Type B pancreatic cell (in vitro differentiated cells): Measurements from ENCODE around the gene GGACT. TPM values are rescaled to one million over a fixed set of nuclear protein-coding genes. Genes with fewer than 3 reads are reported as not detected.

ENCODE experiments used
- DNase-seq: peaks from one replicate; pipeline ENCODE4 v3.0.0; 2021; ENCODE audit warnings: mixed read lengths; ENCODE audit not compliant: unreplicated experiment; ENCODE audit errors: extremely low spot score
- H3K27ac Mint-ChIP-seq: 2 replicates; pipeline ENCODE4 v1.8.0; 2021; ENCODE audit warnings: mild to moderate bottlenecking, mixed read lengths
- H3K27me3 Mint-ChIP-seq: 2 replicates; pipeline ENCODE4 v1.8.0; 2021; ENCODE audit warnings: mixed read lengths
- H3K36me3 Mint-ChIP-seq: 2 replicates; pipeline ENCODE4 v1.8.0; 2021; ENCODE audit warnings: mixed read lengths
- H3K4me1 Mint-ChIP-seq: one replicate; pipeline ENCODE4 v1.8.0; 2021; ENCODE audit warnings: mixed read lengths; ENCODE audit not compliant: unreplicated experiment
- H3K4me3 Mint-ChIP-seq: 2 replicates; pipeline ENCODE4 v1.8.0; 2021; ENCODE audit warnings: mild to moderate bottlenecking, mixed read lengths
- H3K9me3 Mint-ChIP-seq: 2 replicates; pipeline ENCODE4 v1.8.0; 2021; ENCODE audit warnings: mixed read lengths
- total RNA-seq: library from RNA; stranded (reverse); gene quantifications from 2 replicates; pipeline ENCODE4 v1.2.1, GENCODE V29; 2021; ENCODE audit warnings: low replicate concordance
- TF ChIP-seq, protein P1 (sequence below): fragments of 200-600 bp; sonication (generic); conservative IDR thresholded peaks from 2 replicates; pipeline ENCODE4 v1.5.0; 2021; ENCODE audit warnings: antibody characterized with exemption, mild to moderate bottlenecking

The GGACT gene
- total RNA-seq, 1 donor from 2014 or later, result 5.9 TPM

DNA sequence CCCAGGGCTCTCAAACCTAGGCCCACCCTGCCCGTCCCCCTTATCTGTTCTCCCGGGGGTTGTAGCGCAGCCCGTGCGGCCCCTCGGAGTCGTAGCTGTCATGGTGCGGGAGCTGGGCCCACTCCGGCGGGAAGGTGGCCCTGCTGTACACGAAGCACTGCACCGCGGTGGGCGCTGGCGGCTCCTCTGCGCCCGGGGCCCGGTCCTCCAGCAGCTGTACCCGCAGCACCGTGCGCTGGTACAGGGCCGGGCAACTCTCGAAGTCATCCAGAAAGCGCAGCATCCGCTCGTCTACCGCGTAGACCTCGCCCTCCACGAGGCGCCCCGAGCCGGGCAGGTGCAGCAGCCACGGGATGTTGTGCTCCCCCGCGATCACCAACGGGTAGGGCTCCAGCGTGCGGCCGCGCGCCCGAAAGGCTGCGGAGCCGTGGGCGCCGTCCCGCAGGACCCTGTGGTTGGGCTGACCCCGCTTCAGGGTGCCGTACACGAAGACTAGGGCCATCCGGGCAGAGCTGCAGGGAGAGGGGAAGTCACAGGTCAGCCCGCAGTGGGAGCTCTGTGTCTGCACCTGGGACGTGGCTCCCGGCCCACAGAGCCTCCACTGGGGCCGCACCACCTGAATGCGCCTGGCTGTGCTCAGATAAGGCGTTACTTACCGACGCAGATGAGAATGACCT, 56.4 kb downstream of the GGACT start:
- Mint-ChIP-seq H3K27me3 (no peaks in the 10 kb centered on the region), H3K4me1 (peaks cover 9% of the 10 kb centered on the region), H3K4me3 (no peak overlapping the region), H3K36me3 (peaks cover 37% of the 10 kb centered on the region), H3K27ac (no peak overlapping the region), H3K9me3 (no peaks in the 10 kb centered on the region)
- peak; percentile 67 for DNase-seq
- TF ChIP-seq, protein P1, sequence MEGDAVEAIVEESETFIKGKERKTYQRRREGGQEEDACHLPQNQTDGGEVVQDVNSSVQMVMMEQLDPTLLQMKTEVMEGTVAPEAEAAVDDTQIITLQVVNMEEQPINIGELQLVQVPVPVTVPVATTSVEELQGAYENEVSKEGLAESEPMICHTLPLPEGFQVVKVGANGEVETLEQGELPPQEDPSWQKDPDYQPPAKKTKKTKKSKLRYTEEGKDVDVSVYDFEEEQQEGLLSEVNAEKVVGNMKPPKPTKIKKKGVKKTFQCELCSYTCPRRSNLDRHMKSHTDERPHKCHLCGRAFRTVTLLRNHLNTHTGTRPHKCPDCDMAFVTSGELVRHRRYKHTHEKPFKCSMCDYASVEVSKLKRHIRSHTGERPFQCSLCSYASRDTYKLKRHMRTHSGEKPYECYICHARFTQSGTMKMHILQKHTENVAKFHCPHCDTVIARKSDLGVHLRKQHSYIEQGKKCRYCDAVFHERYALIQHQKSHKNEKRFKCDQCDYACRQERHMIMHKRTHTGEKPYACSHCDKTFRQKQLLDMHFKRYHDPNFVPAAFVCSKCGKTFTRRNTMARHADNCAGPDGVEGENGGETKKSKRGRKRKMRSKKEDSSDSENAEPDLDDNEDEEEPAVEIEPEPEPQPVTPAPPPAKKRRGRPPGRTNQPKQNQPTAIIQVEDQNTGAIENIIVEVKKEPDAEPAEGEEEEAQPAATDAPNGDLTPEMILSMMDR, result no peak

DNA sequence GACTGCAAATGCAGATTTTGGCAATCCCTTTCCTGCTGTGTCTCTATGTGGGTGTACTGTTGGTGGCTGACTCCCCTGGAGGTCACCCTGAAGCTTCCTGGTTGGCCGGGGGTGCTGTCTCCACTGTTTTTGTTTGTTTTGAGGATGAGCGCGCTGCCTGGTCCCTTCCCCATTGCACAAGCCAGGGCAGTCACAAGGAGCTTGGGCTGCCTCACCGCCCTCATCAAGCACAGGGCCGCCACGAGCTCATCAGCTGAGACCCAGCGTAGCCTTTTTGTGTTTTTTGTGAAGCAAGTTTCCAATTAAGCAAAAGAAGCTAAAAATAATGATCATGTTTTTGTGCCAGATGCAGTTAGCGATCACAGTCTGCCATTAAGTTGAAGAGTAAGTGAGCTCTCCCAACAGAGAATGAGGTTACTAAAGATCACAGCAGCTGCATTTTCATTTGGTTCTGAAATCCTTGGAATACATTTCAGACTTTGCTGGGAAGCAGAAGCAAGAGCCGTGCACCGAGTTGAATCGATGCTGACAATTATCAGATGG, 57.8 kb downstream of the GGACT start:
- TF ChIP-seq, protein P1, result no peak
- Mint-ChIP-seq H3K4me1 (peaks cover 9% of the 10 kb centered on the region), H3K9me3 (no peaks in the 10 kb centered on the region), H3K27ac (no peak overlapping the region), H3K4me3 (no peak overlapping the region), H3K27me3 (no peaks in the 10 kb centered on the region), H3K36me3 (peaks cover 35% of the 10 kb centered on the region)
- DNase-seq, result peak; percentile 20

DNA sequence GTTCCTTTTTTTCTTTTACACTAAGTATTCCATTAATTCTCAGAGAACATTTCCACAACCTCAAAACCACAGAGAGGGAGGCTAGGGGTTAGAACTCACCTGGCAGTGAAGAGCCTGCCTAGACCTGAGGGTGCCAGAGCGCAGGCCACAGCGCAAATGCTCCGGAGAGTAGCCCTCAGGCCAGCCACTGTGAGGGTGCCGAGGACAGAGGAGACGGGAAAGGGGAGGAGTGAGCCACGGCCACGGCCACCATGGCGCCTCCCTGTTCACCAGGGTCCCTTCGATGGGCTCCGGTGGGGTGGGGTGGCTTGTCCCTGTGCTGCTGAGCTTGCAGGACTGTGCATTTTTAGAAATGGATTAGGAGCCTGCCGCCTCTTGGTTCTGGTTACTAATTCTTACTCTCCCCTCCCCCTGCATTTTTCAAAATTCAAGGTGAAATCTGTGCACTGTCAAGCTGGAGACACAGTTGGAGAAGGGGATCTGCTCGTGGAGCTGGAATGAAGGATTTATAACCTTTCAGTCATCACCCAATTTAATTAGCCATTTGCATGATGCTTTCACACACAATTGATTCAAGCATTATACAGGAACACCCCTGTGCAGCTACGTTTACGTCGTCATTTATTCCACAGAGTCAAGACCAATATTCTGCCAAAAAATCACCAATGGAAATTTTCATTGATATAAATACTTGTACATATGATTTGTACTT, 58.8 kb downstream of the GGACT start:
- Mint-ChIP-seq H3K27me3 (no peaks in the 10 kb centered on the region), H3K36me3 (peaks cover 34% of the 10 kb centered on the region)

DNA sequence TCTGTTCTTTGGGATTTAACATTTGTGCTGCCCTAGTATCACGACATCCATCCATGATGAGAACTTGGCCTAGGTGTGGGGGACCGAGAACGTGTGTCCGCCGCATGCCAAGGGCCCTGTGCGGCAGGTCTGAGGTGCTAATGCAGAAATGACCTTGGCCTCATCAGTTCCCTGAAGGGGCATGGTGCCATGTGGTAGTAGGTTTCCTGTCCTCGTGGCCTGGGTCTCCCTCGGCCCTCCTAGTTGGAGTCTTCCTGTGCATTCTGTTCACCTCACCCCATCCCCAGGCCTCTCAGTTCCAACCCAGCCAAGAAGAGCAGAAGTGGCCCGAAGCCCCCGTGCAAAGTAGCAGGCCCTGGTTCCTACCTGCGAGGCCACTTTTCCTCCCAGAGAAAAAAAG, 59.8 kb downstream of the GGACT start:
- H3K36me3 Mint-ChIP-seq, result peaks cover 32% of the 10 kb centered on the region
- peaks cover 9% of the 10 kb centered on the region for H3K4me1 Mint-ChIP-seq
- no peak overlapping the region for H3K27ac Mint-ChIP-seq
- H3K4me3 Mint-ChIP-seq, result no peak overlapping the region
- DNase-seq, result peak; percentile 39
- no peaks in the 10 kb centered on the region for H3K9me3 Mint-ChIP-seq
- no peaks in the 10 kb centered on the region for H3K27me3 Mint-ChIP-seq
- TF ChIP-seq, protein P1, result no peak

More for the DNA sequence above, 58.8 kb downstream of the GGACT start:
- H3K9me3 Mint-ChIP-seq, result no peaks in the 10 kb centered on the region
- peak; percentile 59 for DNase-seq
- H3K4me1 Mint-ChIP-seq, result peaks cover 9% of the 10 kb centered on the region
- H3K27ac Mint-ChIP-seq, result no peak overlapping the region
- TF ChIP-seq, protein P1, result no peak
- H3K4me3 Mint-ChIP-seq, result no peak overlapping the region

DNA sequence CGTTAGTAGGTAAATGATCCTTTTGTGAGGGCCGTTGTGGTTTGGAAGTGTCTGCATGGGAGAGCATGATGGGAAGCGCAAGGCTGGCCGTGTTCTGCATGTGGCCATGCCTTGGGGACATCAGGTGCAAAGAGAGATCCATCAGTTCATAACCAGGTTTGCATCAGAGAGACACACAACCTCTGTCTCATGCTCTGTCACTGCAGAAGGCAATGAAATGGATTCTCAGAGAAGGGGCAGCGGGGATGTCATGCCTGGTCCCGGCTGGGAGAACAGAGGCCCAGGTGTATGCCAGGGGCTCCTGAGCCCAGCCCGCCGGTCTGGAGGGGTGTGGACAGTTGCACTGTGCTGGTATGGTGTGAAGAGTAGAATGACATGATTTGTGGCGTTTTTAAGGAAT, 60.2 kb downstream of the GGACT start:
- TF ChIP-seq, protein P1, result no peak
- no peak overlapping the region for H3K4me3 Mint-ChIP-seq
- no peak overlapping the region for H3K27ac Mint-ChIP-seq
- H3K27me3 Mint-ChIP-seq, result no peaks in the 10 kb centered on the region
- H3K9me3 Mint-ChIP-seq, result no peaks in the 10 kb centered on the region
- H3K36me3 Mint-ChIP-seq, result peaks cover 32% of the 10 kb centered on the region
- H3K4me1 Mint-ChIP-seq, result peaks cover 9% of the 10 kb centered on the region
- DNase-seq, result peak; percentile 40
